Esophagus squamous epithelium (tissue), 4 donors: ENCODE measurements around the gene GP9.

Experiments
- POLR2A ChIP-seq, 4 donors: fragments of 450-650 bp; IDR thresholded peaks; one replicate each; pipeline ENCODE4 v1.6.1; 2017; ENCODE audit warnings: antibody characterized with exemption in 4 of 4, mild to moderate bottlenecking in 4 of 4, moderate library complexity in 3 of 4
- TF ChIP-seq, protein P1 (sequence below), 6 experiments: fragments of 450-650 bp in 4 of 6; fragments of 200-600 bp in 2 of 6; sonication (generic) in 2 of 6; IDR thresholded peaks; one replicate each; pipeline ENCODE4 v1.5.1; 2016 to 2019; ENCODE audit warnings: antibody characterized with exemption in 6 of 6, mild to moderate bottlenecking in 4 of 6, moderate library complexity in 4 of 6

DNA sequence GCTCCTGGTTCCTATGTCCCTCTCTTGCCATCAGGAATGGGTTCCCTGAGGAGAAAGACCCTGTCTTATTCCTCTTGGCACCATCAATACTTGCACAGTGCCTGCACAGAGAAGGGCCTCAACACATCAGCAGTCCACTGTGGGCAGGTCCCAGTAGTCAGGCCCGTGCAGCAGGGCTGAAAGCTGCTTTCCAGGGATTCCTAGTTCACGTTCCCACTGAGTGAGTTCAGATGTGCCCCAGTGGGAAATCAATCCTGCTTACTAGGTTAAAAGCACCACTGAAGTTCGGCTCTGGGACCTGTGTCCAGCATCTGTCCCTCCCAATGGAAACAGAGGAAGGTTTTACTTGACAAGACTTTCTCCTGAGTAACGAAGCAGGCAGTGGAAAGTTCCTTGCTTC lies 45.3 kb downstream of the GP9 start:
- TF ChIP-seq, protein P1, sequence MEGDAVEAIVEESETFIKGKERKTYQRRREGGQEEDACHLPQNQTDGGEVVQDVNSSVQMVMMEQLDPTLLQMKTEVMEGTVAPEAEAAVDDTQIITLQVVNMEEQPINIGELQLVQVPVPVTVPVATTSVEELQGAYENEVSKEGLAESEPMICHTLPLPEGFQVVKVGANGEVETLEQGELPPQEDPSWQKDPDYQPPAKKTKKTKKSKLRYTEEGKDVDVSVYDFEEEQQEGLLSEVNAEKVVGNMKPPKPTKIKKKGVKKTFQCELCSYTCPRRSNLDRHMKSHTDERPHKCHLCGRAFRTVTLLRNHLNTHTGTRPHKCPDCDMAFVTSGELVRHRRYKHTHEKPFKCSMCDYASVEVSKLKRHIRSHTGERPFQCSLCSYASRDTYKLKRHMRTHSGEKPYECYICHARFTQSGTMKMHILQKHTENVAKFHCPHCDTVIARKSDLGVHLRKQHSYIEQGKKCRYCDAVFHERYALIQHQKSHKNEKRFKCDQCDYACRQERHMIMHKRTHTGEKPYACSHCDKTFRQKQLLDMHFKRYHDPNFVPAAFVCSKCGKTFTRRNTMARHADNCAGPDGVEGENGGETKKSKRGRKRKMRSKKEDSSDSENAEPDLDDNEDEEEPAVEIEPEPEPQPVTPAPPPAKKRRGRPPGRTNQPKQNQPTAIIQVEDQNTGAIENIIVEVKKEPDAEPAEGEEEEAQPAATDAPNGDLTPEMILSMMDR (IDR thresholded peaks at IDR 0.05): no peak
- no peak for TF ChIP-seq POLR2A (IDR thresholded peaks at IDR 0.05)
